NCI-H82 treated with DMSO at 0.1 percent for 48 hours (cell line): ENCODE measurements around the gene TRIM3.

ENCODE experiments used
- DNase-seq: peaks from one replicate; lab custom pipeline; 2025; ENCODE audit not compliant: unreplicated experiment; lab: John Stamatoyannopoulos, UW

The TRIM3 gene

GRCh38 chr11:6404342-6405051 lies 69.2 kb downstream of the TRIM3 start:
- DNase-seq, result no peak

- no peak for DNase-seq
These were observed 70.2 kb downstream of the TRIM3 start for GRCh38 chr11:6403539-6403938.

GRCh38 chr11:6402561-6402981 lies 71.2 kb downstream of the TRIM3 start:
- no peak for DNase-seq

GRCh38 chr11:6402061-6402470 lies 71.7 kb downstream of the TRIM3 start:
- DNase-seq, result no peak

GRCh38 chr11:6401464-6401863 lies 72.3 kb downstream of the TRIM3 start:
- DNase-seq, result no peak

GRCh38 chr11:6400431-6401345 lies 73.1 kb downstream of the TRIM3 start:
- DNase-seq, result no peak
